HepG2 (cell line): ENCODE results near the gene BCAN. TPM values are rescaled to one million over a fixed set of nuclear protein-coding genes. Genes with fewer than 3 reads are reported as not detected.

ENCODE experiments used
- CEBPG ChIP-seq: IDR thresholded peaks from 2 replicates; pipeline ENCODE4 v1.6.1; 2016
- CREBL2 ChIP-seq: sonication (generic); formaldehyde crosslinking; IDR thresholded peaks from 2 replicates; pipeline ENCODE4 v1.8.1; 2023; ENCODE audit warnings: missing genetic modification reagents, mild to moderate bottlenecking, borderline replicate concordance
- GLI4 ChIP-seq: sonication (generic); formaldehyde crosslinking; IDR thresholded peaks from 2 replicates; pipeline ENCODE4 v1.5.1; 2020; ENCODE audit warnings: missing genetic modification reagents, mild to moderate bottlenecking, moderate library complexity, borderline replicate concordance
- JUN ChIP-seq: sonication (generic); formaldehyde crosslinking; IDR thresholded peaks from 2 replicates; pipeline ENCODE4 v1.4.0; 2020; ENCODE audit warnings: mild to moderate bottlenecking, missing genetic modification reagents
- PRDM4 ChIP-seq: sonication (generic); formaldehyde crosslinking; IDR thresholded peaks from 2 replicates; pipeline ENCODE4 v1.9.0; 2021; ENCODE audit warnings: missing genetic modification reagents, borderline replicate concordance
- SMARCC2 ChIP-seq: fragments of 450-650 bp; IDR thresholded peaks from 2 replicates; pipeline ENCODE4 v1.6.1; 2017; ENCODE audit warnings: antibody characterized with exemption, mild to moderate bottlenecking
- TGIF2 ChIP-seq: IDR thresholded peaks from 2 replicates; pipeline ENCODE4 v1.6.1; 2016; ENCODE audit warnings: control low read depth, missing compliant biosample characterization
- ZBED4 ChIP-seq: sonication (generic); formaldehyde crosslinking; IDR thresholded peaks from 2 replicates; pipeline ENCODE4 v1.4.0; 2020; ENCODE audit warnings: missing genetic modification reagents, borderline replicate concordance
- ZNF251 ChIP-seq: sonication (generic); formaldehyde crosslinking; IDR thresholded peaks from 2 replicates; pipeline ENCODE4 v1.9.0; 2021; ENCODE audit warnings: mild to moderate bottlenecking, missing genetic modification reagents
- ZNF275 ChIP-seq: sonication (generic); formaldehyde crosslinking; IDR thresholded peaks from 2 replicates; pipeline ENCODE4 v1.8.0; 2022; ENCODE audit warnings: missing genetic modification reagents, mild to moderate bottlenecking, inconsistent platforms, borderline replicate concordance
- ZNF276 ChIP-seq: sonication (generic); formaldehyde crosslinking; IDR thresholded peaks from 2 replicates; pipeline ENCODE4 v1.4.0; 2020; ENCODE audit warnings: mild to moderate bottlenecking, low read depth, missing genetic modification reagents
- ZNF432 ChIP-seq: sonication (generic); formaldehyde crosslinking; IDR thresholded peaks from 2 replicates; pipeline ENCODE4 v1.5.0; 2020; ENCODE audit warnings: missing genetic modification reagents, mild to moderate bottlenecking, borderline replicate concordance
- ZNF687 ChIP-seq: sonication (generic); formaldehyde crosslinking; IDR thresholded peaks from 2 replicates; pipeline ENCODE4 v1.5.1; 2020; ENCODE audit warnings: mild to moderate bottlenecking, missing genetic modification reagents, moderate library complexity
- ZNF75D ChIP-seq: sonication (generic); formaldehyde crosslinking; IDR thresholded peaks from 2 replicates; pipeline ENCODE4 v1.8.1; 2023; ENCODE audit warnings: missing genetic modification reagents, mild to moderate bottlenecking, borderline replicate concordance
- polyA plus RNA-seq, 8 experiments: library from polyadenylated mRNA; depleted of rRNA in 3 of 8; stranded (reverse) in 7 of 8; unstranded in 1 of 8; fragments of >200 nt; fragmentation: Illumina TruSeq in 4 of 8; extraction: Trizol in 4 of 8; gene quantifications; 2 replicates each; pipeline versions ENCODE4 v1.2.1 to v1.2.3, GENCODE V29; 2011 to 2016; ENCODE audit warnings: low read depth in 4 of 8, missing spikeins in 1 of 8, mixed read lengths in 1 of 8; ENCODE audit not compliant: insufficient read depth in 1 of 8
- total RNA-seq, 5 experiments: library from RNA; depleted of rRNA; stranded (reverse); fragments of >200 nt; fragmentation: Illumina TruSeq; extraction: Trizol; gene quantifications; 2 replicates each; pipeline ENCODE4 v1.2.3, GENCODE V29; 2016; ENCODE audit warnings: low read depth in 1 of 5

The BCAN gene
- total and polyA plus RNA-seq, 2 of the 13 experiments (the other 11 are each of a cell fraction or from before 2014, with no cell fraction given): not detected

GRCh38 chr1:156601122-156601830, 40.6 kb upstream of the BCAN start, which contains the start of gene GPATCH4 (continued):
- TF ChIP-seq ZBED4 (CRISPR knock-in tag) (no peak; the same call in 1 of the 2 replicates), GLI4 (CRISPR knock-in tag) (0 out of 2 replicates have a peak, but pooled peaks have one; percentile 25), ZNF75D (no peak), ZNF276 (peak; percentile 79; the same call in 1 of the 2 replicates), TGIF2 (CRISPR knock-in tag) (peak; percentile 80), ZNF432 (CRISPR knock-in tag) (no peak), ZNF251 (CRISPR knock-in tag) (no peak), JUN (no peak), ZNF687 (CRISPR knock-in tag) (peak; percentile 94), CREBL2 (CRISPR knock-in tag) (0 out of 2 replicates have a peak, but pooled peaks have one; percentile 68), PRDM4 (0 out of 2 replicates have a peak, but pooled peaks have one; percentile 29), ZNF275 (CRISPR knock-in tag) (no peak), CEBPG (no peak), SMARCC2 (no peak)
